Measurements from ENCODE around the gene TPO.
"Not testable (repeated sequence)": the region's sequence is repeated elsewhere in the genome, so short reads cannot be mapped to it uniquely, and the experiment has no call there.

The TPO gene

GRCh38 chr2:1483551-1483950, 70.3 kb downstream of the TPO start:
- no peak for DNase-seq (ENCODE audit: low read depth in 2 of 2)

GRCh38 chr2:1484131-1484884, 71.0 kb downstream of the TPO start:
- no peak for DNase-seq (ENCODE audit: low read depth in 2 of 2)

GRCh38 chr2:1486670-1487069, 73.4 kb downstream of the TPO start:
- no peak for DNase-seq (ENCODE audit: low read depth in 2 of 2)

- DNase-seq (ENCODE audit: low read depth in 2 of 2) = no peak
These were observed 74.5 kb downstream of the TPO start for GRCh38 chr2:1487758-1488157.

GRCh38 chr2:1488181-1488671, 75.0 kb downstream of the TPO start:
- DNase-seq (ENCODE audit: low read depth in 2 of 2) = no peak

DNA sequence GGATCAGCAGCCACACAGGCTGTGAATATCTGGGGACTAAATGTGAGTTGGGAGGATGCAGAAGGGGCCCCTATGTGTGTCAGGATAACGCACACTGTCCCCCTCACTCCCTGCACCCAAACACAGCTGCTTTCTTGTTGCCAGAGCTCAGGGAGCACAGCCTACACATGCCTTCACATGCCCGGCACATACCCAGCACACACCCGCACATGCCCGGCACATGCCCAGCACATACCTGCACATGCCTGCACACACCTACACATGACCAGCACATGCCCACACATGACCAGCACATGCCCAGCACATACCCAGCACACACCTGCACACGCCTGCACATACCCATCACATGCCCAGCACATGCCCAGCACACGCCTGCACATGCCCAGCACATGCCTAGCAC, 75.6 kb downstream of the TPO start:
- DNase-seq (ENCODE audit: low read depth in 2 of 2) = no peak

DNA sequence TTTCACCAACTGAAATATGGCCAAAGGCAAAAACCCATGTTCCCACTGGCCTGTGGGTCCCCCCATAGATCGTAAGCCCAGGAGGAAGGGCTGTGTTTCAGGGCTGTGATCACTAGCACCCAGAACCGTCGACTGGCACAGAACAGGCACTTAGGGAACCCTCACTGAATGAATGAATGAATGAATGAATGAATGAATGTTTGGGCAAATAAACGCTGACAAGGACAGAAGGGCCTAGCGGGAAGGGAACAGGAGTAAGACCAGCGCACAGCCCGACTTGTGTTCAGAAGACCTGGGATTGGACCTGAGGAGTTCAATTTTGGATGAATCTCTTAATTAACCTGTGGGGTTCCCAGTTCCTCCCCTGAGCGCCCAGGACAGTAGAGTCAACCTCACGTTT, 76.2 kb downstream of the TPO start:
- no peak for DNase-seq (ENCODE audit: low read depth in 2 of 2)

DNA sequence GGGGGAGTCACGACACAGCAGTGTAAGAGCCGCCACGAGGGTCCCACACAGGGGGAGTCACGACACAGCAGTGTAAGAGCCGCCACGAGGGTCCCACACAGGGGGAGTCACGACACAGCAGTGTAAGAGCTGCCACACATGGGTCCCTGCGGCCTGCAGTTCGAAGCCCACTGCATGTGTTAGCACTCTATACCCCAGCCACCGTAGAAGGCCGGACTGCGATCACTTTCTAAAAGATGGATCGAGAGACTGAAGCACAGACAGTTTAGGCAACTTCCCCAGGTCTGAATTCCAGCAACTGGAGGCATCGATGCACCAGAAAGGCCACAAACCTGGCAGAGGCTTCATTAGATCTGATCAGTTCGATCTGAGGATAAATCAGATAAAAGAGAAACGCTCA, 77.1 kb downstream of the TPO start:
- DNase-seq (ENCODE audit: low read depth in 2 of 2) = not testable (repeated sequence)

DNA sequence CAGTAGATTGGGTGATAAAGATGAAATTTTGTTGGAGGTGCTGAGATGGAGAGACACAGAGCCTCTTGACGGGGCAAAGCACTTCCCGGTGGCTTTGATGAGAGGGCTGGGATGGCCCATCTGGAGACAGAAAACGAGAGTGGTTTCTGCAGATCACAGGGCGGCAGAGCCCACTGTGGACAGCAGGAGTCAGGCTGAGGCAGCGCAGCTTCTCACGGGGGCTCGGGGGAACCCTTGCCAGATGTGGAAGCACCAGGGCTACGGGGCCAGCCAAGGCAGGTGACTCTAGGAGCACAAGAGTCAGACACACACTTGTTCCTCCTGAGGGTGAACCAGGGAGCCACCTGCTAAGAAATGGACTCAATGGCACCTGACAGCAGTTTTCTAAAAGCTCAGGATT, 78.5 kb downstream of the TPO start:
- DNase-seq (ENCODE audit: low read depth in 2 of 2) = no peak

GRCh38 chr2:1492231-1492630, 79.0 kb downstream of the TPO start:
- not testable (repeated sequence) for DNase-seq (ENCODE audit: low read depth in 2 of 2)

DNA sequence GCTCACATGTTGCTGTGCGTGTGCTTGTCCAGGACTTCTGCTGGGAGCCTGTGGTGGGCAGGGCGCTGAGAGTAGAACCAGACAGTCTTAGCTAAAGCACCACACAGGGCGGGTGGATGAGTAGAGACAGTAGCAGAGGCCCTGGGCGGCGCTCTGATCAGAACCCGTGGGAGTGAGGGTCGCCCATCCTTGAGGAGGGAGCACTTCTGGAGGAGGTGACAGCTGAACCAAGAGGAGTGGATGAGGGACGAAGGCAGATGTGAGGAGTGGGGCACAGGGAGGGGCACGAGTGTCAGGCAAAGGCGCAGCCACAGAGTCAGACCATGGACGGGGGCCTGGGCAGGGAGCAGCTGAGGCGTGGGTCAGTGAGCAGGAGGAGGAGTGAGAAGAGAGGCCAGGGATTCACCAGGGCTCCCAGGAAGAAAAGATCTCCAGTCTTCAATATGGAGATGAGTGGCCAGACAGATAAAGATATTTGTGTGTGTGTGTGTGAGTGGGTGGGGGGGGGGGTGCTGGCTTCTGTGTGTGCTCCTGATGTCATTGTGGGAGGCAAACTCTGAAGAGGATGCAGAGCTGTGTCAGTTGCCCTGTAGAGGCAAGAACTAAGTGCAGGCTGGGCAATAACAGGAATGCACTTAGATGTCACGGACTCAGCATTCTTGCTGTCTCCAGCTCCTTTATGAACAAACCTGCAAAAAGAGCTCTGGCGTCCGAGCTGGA, 79.6 kb downstream of the TPO start:
- no peak for DNase-seq (ENCODE audit: low read depth in 2 of 2)

DNA sequence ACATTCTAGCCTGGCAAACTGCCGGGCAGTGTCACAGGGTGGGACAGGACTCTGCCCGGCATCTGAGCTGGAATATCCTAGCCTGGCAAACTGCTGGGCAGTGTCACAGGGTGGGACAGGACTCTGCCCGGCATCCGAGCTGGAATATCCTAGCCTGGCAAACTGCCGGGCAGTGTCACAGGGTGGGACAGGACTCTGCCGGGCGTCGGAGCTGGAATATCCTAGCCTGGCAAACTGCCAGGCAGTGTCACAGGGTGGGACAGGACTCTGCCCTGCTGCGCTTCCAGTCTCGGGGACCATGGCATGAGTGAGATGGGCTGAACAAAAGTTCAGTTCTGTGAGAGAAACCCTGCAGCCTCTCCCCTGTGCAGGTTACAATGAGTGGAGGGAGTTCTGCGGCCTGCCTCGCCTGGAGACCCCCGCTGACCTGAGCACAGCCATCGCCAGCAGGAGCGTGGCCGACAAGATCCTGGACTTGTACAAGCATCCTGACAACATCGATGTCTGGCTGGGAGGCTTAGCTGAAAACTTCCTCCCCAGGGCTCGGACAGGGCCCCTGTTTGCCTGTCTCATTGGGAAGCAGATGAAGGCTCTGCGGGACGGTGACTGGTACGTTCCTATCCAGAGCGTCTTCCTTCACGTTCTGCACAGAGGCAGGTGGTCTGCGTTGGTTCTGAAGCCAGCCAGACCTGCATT, 80.3 kb downstream of the TPO start:
- DNase-seq (ENCODE audit: low read depth in 2 of 2) = no peak

DNA sequence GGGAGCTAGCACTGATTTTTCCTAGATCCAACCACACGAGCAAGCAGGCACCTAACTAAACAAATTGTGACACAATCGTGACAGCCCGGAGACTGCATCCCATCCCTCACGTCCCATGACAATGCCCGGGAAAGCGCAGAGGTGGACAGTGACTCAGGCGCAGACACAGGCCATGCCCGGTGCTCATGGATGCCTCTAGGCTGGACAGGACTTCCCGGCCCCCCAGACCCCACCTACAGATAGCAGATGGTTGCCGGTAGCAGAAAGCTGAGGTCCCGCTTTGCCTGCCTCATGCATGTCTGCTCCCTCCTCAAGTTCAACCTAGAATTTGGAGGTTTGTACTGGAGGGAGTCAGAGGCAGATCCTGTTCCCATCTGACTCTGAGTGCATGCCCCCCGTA, 81.0 kb downstream of the TPO start:
- DNase-seq (ENCODE audit: low read depth in 2 of 2) = no peak

DNA sequence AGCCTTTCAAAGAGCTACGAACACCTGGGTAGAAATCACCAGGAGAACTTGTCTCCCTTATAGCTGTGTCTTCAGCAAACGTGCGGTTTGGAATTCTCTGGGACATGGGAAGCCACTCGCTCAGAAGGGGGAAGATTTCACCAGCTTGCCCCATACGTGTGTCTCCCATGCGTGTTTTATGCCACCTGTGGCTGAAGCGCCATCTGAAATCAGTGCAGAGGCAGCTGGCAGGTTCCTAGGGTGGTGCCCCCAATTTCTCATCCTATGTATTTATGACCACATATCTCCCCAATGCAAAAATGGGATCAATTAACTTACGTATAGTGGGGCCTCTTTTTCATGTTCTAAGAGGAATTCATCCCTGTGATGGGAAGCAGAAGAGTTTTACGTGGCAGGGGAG, 81.6 kb downstream of the TPO start:
- no peak for DNase-seq (ENCODE audit: low read depth in 2 of 2)

DNA sequence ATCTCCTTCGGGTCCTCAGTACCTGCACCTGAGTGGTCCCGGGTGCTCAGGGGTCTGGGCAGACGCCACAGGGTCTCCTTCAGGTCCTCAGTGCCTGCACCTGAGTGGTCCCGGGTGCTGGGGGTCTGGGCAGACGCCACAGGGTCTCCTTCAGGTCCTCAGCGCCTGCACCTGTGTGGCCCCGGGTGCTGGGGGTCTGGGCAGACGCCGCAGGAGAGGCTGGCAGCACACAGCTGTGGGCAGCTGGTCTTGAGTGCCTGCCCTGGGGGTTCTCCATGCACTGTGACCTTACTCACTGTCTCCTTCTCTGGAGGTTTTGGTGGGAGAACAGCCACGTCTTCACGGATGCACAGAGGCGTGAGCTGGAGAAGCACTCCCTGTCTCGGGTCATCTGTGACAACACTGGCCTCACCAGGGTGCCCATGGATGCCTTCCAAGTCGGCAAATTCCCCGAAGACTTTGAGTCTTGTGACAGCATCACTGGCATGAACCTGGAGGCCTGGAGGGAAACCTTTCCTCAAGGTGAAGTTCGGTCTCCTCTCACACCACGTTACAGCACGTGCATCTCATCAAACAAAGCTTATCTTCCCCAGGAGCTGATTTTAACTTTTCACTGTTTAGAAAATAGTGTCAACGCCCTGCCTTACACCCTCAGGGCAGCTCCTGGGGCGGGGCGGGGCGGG, 82.6 kb downstream of the TPO start:
- no peak for DNase-seq (ENCODE audit: low read depth in 2 of 2)

DNA sequence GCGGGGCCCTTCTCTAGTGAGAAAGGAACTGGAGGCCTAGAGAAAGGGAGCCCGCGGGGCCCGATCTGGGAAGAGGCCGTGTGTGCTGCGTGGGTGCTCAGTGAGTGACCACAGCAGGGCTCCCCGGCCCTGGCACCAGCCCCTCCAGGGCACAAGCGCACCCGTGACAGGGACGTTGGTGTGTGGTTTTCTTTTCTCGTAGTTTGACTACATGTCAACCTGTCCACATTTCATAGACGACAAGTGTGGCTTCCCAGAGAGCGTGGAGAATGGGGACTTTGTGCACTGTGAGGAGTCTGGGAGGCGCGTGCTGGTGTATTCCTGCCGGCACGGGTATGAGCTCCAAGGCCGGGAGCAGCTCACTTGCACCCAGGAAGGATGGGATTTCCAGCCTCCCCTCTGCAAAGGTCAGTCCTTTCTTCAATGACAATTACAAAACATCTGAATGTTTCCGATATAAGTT, 83.1 kb downstream of the TPO start:
- no peak for DNase-seq (ENCODE audit: low read depth in 2 of 2)

DNA sequence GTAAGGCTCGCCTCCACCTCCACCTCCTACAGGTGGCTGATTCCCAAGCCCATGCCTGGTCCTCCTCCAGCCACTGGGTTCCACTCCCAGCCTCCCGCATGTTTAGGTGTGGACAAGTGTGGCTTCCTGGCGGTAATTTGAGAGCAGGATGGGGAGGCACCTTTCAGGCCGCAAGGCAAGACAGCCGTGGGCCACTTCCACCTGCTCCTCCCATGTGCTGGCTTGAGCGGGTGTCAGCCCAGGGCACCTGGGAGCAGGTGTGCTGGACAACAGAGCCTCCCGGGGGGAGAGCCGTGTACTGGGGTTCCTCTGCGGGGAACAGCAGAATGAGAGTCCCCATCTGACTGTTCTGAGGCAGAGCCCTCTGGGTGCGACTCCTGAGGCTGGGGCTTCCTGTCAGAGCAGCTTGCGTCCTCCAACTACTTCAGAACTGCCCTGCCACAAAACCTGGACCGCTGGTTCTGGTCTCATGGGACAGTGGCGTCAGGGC, 83.9 kb downstream of the TPO start:
- no peak for DNase-seq (ENCODE audit: low read depth in 2 of 2)

GRCh38 chr2:1498176-1498575, 84.9 kb downstream of the TPO start:
- no peak for DNase-seq (ENCODE audit: low read depth in 2 of 2)

GRCh38 chr2:1499033-1499795, 86.0 kb downstream of the TPO start:
- no peak for DNase-seq (ENCODE audit: low read depth in 2 of 2)

DNA sequence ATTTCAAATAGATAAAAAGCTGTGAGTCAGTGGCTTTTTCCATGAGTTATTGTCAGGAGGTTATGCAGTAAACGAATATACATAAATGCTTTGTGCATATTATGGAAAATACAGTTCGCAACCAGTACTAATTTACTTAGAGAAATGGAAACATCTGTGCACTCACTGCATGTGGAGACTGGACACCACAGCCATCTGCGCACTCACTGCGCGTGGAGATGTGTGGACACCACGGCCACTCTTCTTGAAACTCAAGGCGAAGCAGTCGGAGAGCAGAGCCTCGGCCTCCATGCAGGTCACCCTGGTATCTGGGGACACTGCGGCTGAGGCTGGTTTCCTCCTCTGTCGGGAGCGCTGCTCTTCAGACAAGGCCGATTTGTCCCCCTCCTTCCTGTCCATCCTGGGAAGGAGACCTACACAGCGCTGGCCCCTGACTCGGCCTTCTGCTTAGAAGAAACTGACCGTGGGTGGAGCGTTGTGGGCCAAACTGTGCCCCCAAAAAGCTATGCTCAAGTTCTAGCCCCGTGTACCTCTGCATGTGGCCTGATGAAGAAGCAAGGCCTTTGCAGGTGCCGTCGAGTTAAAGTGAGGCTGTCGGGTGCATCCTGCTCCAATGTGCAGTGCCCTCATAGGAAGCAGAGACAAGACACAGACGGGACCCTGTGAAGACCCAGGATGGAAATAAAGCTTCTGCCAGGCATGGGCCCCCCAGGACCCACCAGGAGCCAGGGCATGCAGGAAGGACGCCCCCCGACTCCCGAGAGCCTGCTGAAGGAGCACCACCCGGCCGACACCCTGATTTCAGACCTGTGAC, 88.0 kb downstream of the TPO start:
- DNase-seq (ENCODE audit: low read depth in 2 of 2) = no peak
